Right renal cortex interstitium (tissue), 3 donors: ENCODE data around the gene C3orf80. TPM values are rescaled to one million over a fixed set of nuclear protein-coding genes. Genes with fewer than 3 reads are reported as not detected.
"Not testable (repeated sequence)": the region's sequence is repeated elsewhere in the genome, so short reads cannot be mapped to it uniquely, and the experiment has no call there.

Experiments used
- DNase-seq, 3 donors: peaks; one replicate each; pipeline ENCODE4 v3.0.0-alpha.2; 2013; ENCODE audit warnings: low read depth in 3 of 3, low spot score in 2 of 3
- polyA plus RNA-seq, 3 donors: library from polyadenylated mRNA; unstranded; fragments of 120-200 nt; gene quantifications; one replicate each; pipeline ENCODE4 v1.2.1, GENCODE V29; 2013; ENCODE audit not compliant: insufficient read length in 3 of 3

C3orf80 gene
- polyA plus RNA-seq, result under 1 TPM; 0.25 to 0.35 (median 0.34) TPM

- DNase-seq, result peak in 1 of 3 donors; percentile 52
Observed at GRCh38 chr3:160225176-160226025, at the start of gene C3orf80. Gene C3orf80, plus strand, starts transcription at chr3:160225422. Its CDS starts 214 bp downstream, at chr3:160225636.

GRCh38 chr3:160176923-160177322 is 48.3 kb upstream of the C3orf80 start:
- DNase-seq, result no peak

GRCh38 chr3:160178661-160179060 is 46.6 kb upstream of the C3orf80 start:
- not testable (repeated sequence) for DNase-seq

- not testable (repeated sequence) for DNase-seq
Observed at GRCh38 chr3:160179403-160179802, 45.8 kb upstream of the C3orf80 start.

GRCh38 chr3:160179906-160180305 is 45.3 kb upstream of the C3orf80 start:
- DNase-seq, result no peak

- peak; percentile 61 to 73 (median 71) for DNase-seq
Observed at GRCh38 chr3:160180581-160181216, 44.5 kb upstream of the C3orf80 start.

- no peak for DNase-seq
Observed at GRCh38 chr3:160183345-160184076, 41.7 kb upstream of the C3orf80 start.

- DNase-seq, result no peak
Observed at GRCh38 chr3:160184655-160185054, 40.6 kb upstream of the C3orf80 start.

GRCh38 chr3:160185751-160186150 is 39.5 kb upstream of the C3orf80 start:
- no peak for DNase-seq

GRCh38 chr3:160187288-160187687 is 37.9 kb upstream of the C3orf80 start:
- DNase-seq, result no peak

GRCh38 chr3:160192310-160193029 is 32.8 kb upstream of the C3orf80 start:
- DNase-seq, result no peak

GRCh38 chr3:160193644-160194192 is 31.5 kb upstream of the C3orf80 start:
- no peak for DNase-seq

GRCh38 chr3:160194438-160194837 is 30.8 kb upstream of the C3orf80 start:
- no peak for DNase-seq

GRCh38 chr3:160195106-160195505 is 30.1 kb upstream of the C3orf80 start:
- DNase-seq, result no peak

GRCh38 chr3:160196511-160197104 is 28.6 kb upstream of the C3orf80 start:
- DNase-seq, result no peak

- no peak for DNase-seq
Observed at GRCh38 chr3:160199108-160199507, 26.1 kb upstream of the C3orf80 start.

- DNase-seq, result no peak
Observed at GRCh38 chr3:160200353-160200752, 24.9 kb upstream of the C3orf80 start.

GRCh38 chr3:160204396-160205011 is 20.7 kb upstream of the C3orf80 start:
- DNase-seq, result not testable (repeated sequence)

- no peak for DNase-seq
Observed at GRCh38 chr3:160205606-160206005, 19.6 kb upstream of the C3orf80 start.
